Lower leg skin (tissue), 4 donors: Measurements from ENCODE around the gene CAGE1. TPM values are rescaled to one million over a fixed set of nuclear protein-coding genes. Genes with fewer than 3 reads are reported as not detected.

Experiments
- DNase-seq, 2 donors: peaks; one replicate each; pipeline ENCODE4 v3.0.0-alpha.2; 2019; ENCODE audit warnings: low spot score in 2 of 2
- H3K4me3 ChIP-seq: fragments of 200-600 bp; sonication (generic); 2 replicates; pipeline ENCODE4 v1.5.1; 2017; ENCODE audit warnings: mild to moderate bottlenecking, low read depth; ENCODE audit not compliant: poor library complexity, severe bottlenecking
- POLR2A ChIP-seq, 2 donors: fragments of 450-650 bp; IDR thresholded peaks; one replicate each; pipeline ENCODE4 v1.6.1; 2016 to 2017; ENCODE audit warnings: antibody characterized with exemption in 2 of 2, mild to moderate bottlenecking in 1 of 2, moderate library complexity in 1 of 2
- WGBS, 2 donors: methylation state at CpG; one replicate each; pipeline ENCODE4 v1.1.5; 2018; 5-methylcytosine and 5-hydroxymethylcytosine counted together
- intact Hi-C: fragments of 100-400 bp; cut with DNase I; formaldehyde crosslinking; loops from one replicate; pipeline ENCODE4 v1.15.0; 2023; ENCODE audit warnings: low total_unique reads
- total RNA-seq, 4 donors: library from RNA; depleted of rRNA; stranded (reverse); fragments of >200 nt; gene quantifications; one replicate each; pipeline ENCODE4 v1.1.0, GENCODE V29; 2016
- TF ChIP-seq, protein P1 (sequence below), 3 donors: fragments of 450-650 bp; IDR thresholded peaks; one replicate each; pipeline ENCODE4 v1.5.1; 2016; ENCODE audit warnings: antibody characterized with exemption in 3 of 3, mild to moderate bottlenecking in 3 of 3, moderate library complexity in 2 of 3

CAGE1 gene
- total RNA-seq, 4 donors from 2014 or later: not detected

DNA sequence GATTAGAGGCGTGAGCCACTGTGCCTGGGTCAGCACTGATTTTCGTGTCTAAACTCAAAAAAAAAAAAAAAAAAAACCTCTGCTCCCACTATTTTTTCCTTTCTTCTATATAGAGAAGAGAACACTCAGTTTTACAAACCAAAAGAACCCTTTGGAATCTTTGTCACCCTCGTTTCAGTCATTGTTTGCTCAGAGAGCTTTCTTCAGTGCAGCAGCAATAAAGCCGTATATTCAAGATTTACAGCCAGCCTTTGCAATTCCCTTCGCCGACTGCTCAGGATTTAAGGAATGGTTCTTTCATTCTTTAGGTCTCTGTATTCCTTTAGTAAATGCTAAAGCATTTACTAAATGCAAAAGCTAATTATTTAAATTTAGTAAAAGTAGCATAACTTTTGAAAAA is 20.2 kb upstream of the CAGE1 start:
- 86 to 91% methylated on average over 6 of the region's 6 CpGs for WGBS, 2 donors
- no peak overlapping the region for H3K4me3 ChIP-seq
- TF ChIP-seq POLR2A (IDR thresholded peaks at IDR 0.05): no peak
- TF ChIP-seq, protein P1, sequence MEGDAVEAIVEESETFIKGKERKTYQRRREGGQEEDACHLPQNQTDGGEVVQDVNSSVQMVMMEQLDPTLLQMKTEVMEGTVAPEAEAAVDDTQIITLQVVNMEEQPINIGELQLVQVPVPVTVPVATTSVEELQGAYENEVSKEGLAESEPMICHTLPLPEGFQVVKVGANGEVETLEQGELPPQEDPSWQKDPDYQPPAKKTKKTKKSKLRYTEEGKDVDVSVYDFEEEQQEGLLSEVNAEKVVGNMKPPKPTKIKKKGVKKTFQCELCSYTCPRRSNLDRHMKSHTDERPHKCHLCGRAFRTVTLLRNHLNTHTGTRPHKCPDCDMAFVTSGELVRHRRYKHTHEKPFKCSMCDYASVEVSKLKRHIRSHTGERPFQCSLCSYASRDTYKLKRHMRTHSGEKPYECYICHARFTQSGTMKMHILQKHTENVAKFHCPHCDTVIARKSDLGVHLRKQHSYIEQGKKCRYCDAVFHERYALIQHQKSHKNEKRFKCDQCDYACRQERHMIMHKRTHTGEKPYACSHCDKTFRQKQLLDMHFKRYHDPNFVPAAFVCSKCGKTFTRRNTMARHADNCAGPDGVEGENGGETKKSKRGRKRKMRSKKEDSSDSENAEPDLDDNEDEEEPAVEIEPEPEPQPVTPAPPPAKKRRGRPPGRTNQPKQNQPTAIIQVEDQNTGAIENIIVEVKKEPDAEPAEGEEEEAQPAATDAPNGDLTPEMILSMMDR (IDR thresholded peaks at IDR 0.05): no peak
- intact Hi-C loops: loop anchor here (10.0 kb wide), 1 partner anchor 155 kb away; no protein-coding TSS in a partner anchor
- no peak for DNase-seq

DNA sequence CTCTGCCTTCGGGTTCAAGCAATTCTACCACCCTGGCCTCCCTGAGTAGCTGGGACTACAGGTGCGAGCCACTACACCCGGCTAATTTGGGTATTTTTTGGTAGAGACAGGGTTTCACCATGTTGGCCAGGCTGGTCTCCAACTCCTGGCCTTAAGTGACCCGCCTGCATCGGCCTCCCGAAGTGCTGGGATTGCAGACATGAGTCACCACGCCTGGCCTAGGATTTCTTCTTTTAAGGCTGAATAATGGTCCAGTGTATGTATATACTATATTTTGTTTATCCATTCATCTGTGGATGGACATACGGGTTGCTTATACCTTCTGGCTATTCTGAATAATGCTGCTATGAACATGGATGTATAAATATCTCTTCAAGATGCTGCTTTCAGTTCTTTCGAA is 17.2 kb upstream of the CAGE1 start:
- 90 to 92% methylated on average over 9 of the region's 9 CpGs for WGBS, 2 donors
- TF ChIP-seq, protein P1 (IDR thresholded peaks at IDR 0.05): no peak
- TF ChIP-seq POLR2A (IDR thresholded peaks at IDR 0.05): no peak
- intact Hi-C loops: no loop called here
- H3K4me3 ChIP-seq: no peak overlapping the region
- DNase-seq: no peak

DNA sequence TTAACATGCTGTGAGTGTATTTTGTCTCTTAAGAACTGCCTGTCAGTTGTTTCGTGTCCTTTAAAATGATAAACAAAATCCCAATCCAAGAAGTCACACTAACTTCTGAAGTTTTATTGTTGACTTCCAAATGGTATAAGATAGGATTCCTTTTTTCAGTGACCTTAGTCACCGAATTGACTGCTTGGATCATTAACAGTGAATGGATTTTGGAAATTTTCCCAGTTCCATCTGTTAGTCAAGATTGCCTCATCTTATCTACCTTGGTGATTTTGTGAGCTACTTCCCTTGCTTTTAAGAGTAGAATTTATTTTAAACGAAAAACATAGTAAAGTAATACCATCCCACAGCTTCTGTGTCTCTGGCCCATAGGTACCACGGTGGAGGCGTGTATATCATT is 15.0 kb upstream of the CAGE1 start:
- 88 to 90% methylated on average over 5 of the region's 5 CpGs for WGBS, 2 donors
- no peak overlapping the region for H3K4me3 ChIP-seq
- TF ChIP-seq, protein P1 (IDR thresholded peaks at IDR 0.05): no peak
- no peak for TF ChIP-seq POLR2A (IDR thresholded peaks at IDR 0.05)
- intact Hi-C loops: no loop called here
- DNase-seq: no peak

DNA sequence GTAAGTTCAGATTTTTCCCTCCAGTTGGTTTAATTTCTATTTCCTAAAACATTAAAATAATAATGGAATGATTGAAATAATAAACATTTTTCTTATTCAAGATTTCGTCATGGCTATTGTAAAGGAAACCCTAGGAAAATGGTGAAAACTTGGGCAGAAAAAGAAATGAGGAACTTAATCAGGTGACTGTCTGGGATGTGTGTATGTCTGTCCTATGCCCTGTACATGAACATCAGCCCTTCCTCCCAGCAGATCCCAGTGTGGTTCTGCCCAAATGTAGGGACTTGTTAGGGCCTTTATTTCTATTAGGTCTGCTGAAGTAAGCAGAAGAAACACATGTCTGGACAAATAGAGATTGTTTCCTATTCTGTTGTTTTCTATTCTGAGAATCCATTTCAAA is 13.2 kb upstream of the CAGE1 start:
- H3K4me3 ChIP-seq: no peak overlapping the region
- 88 to 93% methylated on average over 1 of the region's 1 CpG for WGBS, 2 donors
- intact Hi-C loops: no loop called here
- DNase-seq: no peak
- no peak for TF ChIP-seq POLR2A (IDR thresholded peaks at IDR 0.05)
- TF ChIP-seq, protein P1 (IDR thresholded peaks at IDR 0.05): no peak

DNA sequence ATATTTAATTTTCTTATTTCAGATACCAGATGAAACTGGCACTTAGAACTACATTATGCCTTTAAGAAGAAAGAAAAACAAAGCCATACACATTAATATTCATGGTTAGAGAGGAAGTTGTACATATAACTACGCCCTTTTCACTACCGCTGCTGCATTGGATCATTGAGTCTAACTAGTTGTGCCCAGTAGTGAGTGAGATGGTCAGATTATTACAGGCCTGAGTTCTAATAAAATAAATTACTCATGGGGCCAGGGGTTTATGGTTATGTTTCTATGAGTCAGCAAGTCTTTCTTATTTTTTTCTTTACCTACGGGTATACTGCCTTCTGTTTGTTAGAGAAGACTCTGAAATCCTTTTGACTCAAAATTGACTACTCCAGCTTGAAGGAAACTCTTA is 11.5 kb upstream of the CAGE1 start:
- H3K4me3 ChIP-seq: no peak overlapping the region
- TF ChIP-seq, protein P1 (IDR thresholded peaks at IDR 0.05): no peak
- TF ChIP-seq POLR2A (IDR thresholded peaks at IDR 0.05): no peak
- DNase-seq: no peak
- intact Hi-C loops: no loop called here
- 82 to 86% methylated on average over 3 of the region's 3 CpGs for WGBS, 2 donors

DNA sequence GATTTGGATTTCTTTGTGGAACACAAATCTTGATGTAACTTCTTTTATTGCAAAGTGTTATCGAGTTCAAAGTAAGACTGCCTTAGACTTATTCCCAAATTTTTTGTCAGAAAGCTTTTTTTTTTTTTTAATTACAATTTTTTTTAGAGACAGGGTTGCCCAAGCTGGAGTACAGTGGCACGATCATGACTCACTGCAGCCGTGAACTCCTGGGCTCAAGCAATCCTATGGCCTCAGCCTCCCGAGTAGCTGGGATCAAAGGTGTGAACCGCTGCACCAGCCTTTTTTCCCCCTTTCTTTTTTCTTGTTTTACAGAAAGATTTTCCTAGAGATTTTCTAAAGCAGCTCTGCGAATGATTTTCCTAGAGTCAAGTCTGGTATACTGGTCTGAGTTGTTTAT is 2.9 kb upstream of the CAGE1 start:
- intact Hi-C loops: no loop called here
- no peak for TF ChIP-seq POLR2A (IDR thresholded peaks at IDR 0.05)
- TF ChIP-seq, protein P1 (IDR thresholded peaks at IDR 0.05): no peak
- WGBS, 2 donors: 86 to 88% methylated on average over 6 of the region's 6 CpGs
- no peak overlapping the region for H3K4me3 ChIP-seq
- no peak for DNase-seq
